ENCODE data around the gene SPATA31A6.
"Not testable (repeated sequence)": the region's sequence is repeated elsewhere in the genome, so short reads cannot be mapped to it uniquely, and the experiment has no call there.

The SPATA31A6 gene

DNA sequence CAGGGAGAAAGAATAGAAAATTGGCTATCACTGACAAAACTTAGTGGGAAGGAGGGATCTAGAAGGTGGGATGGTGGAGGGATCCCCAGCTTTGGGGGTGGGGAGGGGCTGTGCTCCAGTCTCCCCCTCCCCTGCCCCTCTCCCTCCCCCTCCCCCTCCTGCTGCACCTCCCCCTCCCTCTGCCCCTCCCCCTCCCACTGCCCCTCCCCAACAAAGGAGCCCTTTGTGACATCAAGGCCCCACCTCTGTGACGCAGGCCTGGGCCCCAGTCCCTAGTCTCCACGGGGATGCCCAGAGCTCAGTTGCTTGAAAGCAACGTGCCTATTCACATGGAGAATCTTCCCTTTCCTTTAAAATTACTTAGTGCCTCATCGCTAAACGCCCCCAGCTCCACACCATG, at the start of gene SPATA31A6:
TSS of gene SPATA31A6 (plus strand) at position 301 of the 400 bp plus-strand sequence. CDS start at position 330, 29 bp downstream.
- not testable (repeated sequence) for DNase-seq

DNA sequence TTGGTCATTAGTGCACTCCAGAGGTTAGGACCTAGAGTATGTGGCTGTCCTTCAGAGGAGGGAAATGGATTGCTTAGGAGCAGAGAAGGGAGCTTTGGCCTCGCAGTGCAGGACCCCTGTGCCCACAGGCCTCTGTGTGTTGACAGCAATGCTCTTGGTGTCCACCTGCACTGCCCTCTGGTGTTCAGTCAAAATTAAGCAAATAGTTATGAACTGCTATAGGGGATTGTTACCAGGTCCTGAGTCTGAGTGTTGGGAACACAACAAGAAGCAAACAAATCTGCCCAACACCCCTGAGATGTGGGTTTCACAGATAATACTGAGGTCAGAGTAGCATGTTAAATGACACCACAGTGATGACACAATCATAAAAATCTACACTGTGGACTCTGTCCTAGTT, 23.2 kb upstream of the SPATA31A6 start:
- not testable (repeated sequence) for DNase-seq

DNA sequence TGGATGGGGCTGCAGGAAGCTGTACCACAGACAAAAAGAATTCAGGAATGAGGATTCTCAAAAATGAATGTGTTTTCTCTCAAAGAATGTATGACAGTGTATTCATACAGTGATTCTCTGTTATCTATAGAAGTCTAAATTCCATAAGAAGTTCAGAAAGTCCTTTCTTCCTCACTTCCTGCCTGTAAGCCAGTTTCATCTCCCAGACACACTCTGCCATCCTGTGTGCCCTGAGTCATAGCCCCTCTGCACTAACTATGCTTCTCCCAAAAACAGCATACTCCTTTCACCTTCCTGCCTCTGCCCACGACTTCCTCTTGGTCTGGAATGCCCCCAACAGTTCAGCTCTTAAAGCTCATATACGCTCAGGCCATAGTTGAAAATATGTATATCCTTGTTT, 36.4 kb downstream of the SPATA31A6 start:
- DNase-seq = not testable (repeated sequence)

DNA sequence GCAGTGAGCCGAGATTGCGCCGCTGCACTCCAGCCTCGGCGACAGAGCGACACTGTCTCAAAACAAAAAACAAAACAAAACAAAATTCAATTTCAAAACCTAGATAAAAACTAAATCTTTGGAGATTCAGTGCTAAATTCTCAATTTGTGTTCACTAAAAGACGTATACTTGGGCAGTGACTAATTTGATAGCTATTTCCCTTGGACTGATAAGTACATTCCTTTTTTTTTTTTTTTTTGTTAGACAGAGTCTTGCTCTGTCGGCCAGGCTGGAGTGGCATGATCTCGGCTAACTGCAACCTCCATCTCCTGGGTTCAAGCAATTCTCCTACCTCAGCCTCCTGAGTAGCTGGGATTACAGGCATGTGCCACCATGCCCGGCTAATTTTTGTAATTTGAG, 39.8 kb downstream of the SPATA31A6 start:
- not testable (repeated sequence) for DNase-seq

DNA sequence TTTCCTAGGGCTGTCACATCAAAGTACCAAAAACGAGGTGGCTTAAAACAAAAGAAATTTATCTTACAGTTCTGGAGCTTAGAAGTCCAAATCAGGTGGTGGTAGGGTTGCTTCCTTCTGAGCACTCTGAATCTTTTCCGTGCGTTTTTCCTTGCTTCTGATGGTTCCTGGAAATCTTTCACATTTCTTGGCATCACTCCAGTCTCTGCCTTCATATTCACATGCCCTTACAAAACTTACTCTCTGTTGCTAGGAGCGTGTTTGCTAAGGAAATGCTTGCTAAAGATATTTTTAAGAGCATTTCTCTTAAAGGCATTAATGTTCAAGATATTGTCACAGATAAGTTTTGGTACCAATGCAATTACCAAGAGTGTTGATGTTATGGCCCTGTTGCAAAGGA, 49.6 kb downstream of the SPATA31A6 start:
- DNase-seq = not testable (repeated sequence)

DNA sequence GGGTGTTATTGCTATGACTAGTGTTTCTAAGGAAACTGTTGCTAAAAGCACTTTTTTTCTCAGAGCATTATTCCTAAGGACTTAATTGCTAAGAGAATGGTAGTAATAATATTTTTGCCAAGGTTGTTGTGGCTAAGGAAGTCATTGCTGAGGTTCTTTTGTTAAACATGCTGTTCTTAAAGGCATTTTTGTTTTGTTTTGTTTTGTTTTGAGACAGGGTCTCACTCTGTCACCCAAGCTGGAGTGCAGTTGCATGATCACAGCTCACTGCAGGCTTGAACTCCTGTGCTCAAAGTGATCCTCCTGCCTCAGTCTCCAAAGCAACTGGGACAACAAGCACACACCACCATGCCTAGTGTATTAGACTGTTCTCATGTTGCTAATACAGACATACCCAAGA, 51.2 kb downstream of the SPATA31A6 start:
- DNase-seq = not testable (repeated sequence)

DNA sequence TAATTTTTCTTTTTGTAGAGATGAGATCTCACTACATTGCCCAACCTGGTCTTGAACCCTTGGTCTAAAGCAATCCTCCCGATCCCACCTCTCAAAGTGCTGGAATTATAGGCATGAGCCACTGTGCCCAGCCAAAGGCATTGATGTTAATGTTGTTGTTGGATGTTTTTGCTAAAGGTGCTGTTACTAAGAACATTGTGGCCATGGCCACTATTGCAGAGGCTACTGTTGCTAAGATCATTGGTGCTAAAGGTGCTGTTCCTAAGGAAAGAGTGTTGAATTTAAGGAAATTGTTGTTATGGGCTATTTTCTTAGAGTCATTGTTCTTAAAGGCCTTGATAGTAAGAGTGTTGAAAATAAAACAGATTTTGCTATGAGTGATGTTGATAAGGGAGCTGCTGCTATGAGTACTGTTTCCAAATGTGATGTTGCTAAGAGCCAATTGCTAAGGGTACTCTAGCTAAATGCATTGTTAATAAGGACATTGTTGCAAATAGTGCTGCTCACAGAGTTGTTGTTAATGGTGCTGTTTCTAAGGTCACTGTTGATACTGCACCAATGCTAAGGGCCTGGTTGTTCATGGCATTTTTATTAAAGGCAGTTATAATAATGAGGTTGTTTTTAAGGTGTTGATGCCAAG, 52.0 kb downstream of the SPATA31A6 start:
- DNase-seq = not testable (repeated sequence)

DNA sequence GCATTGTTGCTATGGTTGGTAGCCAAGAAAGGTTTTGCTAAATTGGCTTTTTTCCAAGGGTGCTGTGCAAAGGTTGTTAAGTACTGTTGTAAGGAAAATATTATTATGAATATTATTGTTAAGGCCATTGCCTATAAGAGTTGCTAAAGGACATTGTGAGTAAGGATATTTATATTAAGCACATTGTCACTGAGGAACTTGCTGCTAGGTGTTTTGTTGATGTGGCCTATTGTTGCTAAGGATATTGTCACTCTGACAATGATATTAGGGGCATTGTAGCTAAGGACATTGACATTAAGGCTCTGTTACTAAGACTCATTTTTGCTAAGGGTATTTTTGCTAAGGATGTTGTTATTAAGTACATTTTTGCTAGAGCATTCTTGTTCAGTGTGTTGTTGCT, 52.6 kb downstream of the SPATA31A6 start:
- DNase-seq = not testable (repeated sequence)

DNA sequence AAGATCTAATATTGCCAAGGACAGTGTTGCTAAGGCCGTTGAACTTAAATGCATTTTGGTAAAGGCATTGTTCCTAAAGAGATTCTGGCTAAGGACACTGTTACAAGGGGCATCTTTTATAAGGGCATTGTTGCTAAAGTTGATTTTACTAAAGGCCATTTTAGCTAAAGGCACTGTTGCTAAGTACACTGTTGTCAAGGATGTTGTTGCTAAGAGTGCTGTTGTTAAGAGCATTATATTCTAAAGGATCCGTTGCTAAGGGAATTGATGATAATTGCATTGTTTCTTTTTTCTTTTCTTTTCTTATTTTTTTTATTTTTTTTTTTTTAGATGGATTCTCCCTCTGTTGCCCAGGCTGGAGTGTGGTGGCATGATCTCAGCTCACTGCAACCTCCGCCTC, 53.9 kb downstream of the SPATA31A6 start:
- DNase-seq = not testable (repeated sequence)

DNA sequence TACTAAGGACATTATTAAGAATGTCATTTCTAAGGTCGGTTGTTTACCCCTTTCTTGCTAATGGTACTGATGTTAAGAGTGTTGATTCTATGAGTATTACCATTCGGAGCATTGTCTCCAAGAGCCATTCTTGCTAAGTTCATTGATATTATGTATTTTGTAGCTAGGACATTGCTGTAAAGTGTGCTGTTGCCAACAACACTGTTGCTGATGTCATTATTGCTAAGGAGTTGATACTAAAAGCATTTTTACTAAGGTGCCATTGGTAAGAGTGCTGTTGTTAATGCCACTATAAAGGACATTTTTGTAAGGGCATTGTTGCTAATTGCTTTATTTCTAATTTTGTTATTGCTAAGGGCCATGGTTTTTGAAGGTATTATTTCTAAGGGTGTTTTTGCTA, 55.4 kb downstream of the SPATA31A6 start:
- DNase-seq = not testable (repeated sequence)
